CD4-positive, alpha-beta memory T cell (primary cell): Measurements from ENCODE around the gene TBC1D10A. TPM values are rescaled to one million over a fixed set of nuclear protein-coding genes. Genes with fewer than 3 reads are reported as not detected.

Experiments
- CTCF ChIA-PET: fragments of 350-600 bp; sonication (Branson Sonifier 250); formaldehyde crosslinking; loops from one replicate; lab custom pipeline; 2021; ENCODE audit warnings: inconsistent platforms; ENCODE audit not compliant: partially characterized antibody; lab: Charles Lee
- POLR2A ChIA-PET: fragments of 350-600 bp; sonication (Branson Sonifier 250); formaldehyde crosslinking; loops from one replicate; lab custom pipeline; 2021; ENCODE audit not compliant: partially characterized antibody; lab: Charles Lee
- DNase-seq, 5 donors: peaks; one replicate each; pipeline versions ENCODE4 v3.0.0 to v3.0.0-alpha.2; 2020 to 2022; ENCODE audit warnings: mixed read lengths in 1 of 5
- H3K27ac ChIP-seq: one replicate; pipeline ENCODE4 v1.7.0; 2013; ENCODE audit warnings: low read depth, low read length
- H3K27me3 ChIP-seq: 2 replicates; pipeline ENCODE4 v1.7.0; 2013; ENCODE audit warnings: mild to moderate bottlenecking, low read length, moderate library complexity; ENCODE audit not compliant: insufficient read depth
- H3K36me3 ChIP-seq: 2 replicates; pipeline ENCODE4 v1.7.0; 2013; ENCODE audit warnings: mild to moderate bottlenecking, low read length, moderate library complexity; ENCODE audit not compliant: insufficient read depth
- H3K4me1 ChIP-seq: 2 replicates; pipeline ENCODE4 v1.7.0; 2013; ENCODE audit warnings: mild to moderate bottlenecking, low read length, moderate library complexity; ENCODE audit not compliant: insufficient read depth
- H3K4me3 ChIP-seq, 2 donors: one replicate each; pipeline ENCODE4 v1.7.0; 2013; ENCODE audit warnings: low read length in 2 of 2, mild to moderate bottlenecking in 1 of 2
- H3K9me3 ChIP-seq, 2 donors: one replicate each; pipeline ENCODE4 v1.7.0; 2013; ENCODE audit warnings: low read length in 2 of 2, control low read depth in 1 of 2; ENCODE audit not compliant: control insufficient read depth in 1 of 2
- H3K27ac Mint-ChIP-seq, 7 donors: one replicate each; pipeline ENCODE4 v1.8.0; 2020 to 2021; ENCODE audit warnings: mixed read lengths in 7 of 7, mild to moderate bottlenecking in 6 of 7, inconsistent platforms in 3 of 7, moderate library complexity in 3 of 7
- H3K27me3 Mint-ChIP-seq, 2 donors: one replicate each; pipeline ENCODE4 v1.8.0; 2020 to 2021; ENCODE audit warnings: mixed read lengths in 2 of 2
- H3K36me3 Mint-ChIP-seq, 2 donors: one replicate each; pipeline ENCODE4 v1.8.0; 2020 to 2021; ENCODE audit warnings: mixed read lengths in 2 of 2, inconsistent platforms in 1 of 2, mild to moderate bottlenecking in 1 of 2
- H3K4me1 Mint-ChIP-seq, 4 donors: one replicate each; pipeline ENCODE4 v1.8.0; 2020 to 2021; ENCODE audit warnings: mixed read lengths in 4 of 4, mild to moderate bottlenecking in 1 of 4
- H3K4me3 Mint-ChIP-seq, 8 donors: one replicate each; pipeline ENCODE4 v1.8.0; 2020 to 2021; ENCODE audit warnings: mixed read lengths in 8 of 8, mild to moderate bottlenecking in 7 of 8, moderate library complexity in 6 of 8, inconsistent platforms in 3 of 8
- H3K9me3 Mint-ChIP-seq, 8 donors: one replicate each; pipeline ENCODE4 v1.8.0; 2020 to 2021; ENCODE audit warnings: mixed read lengths in 8 of 8, mild to moderate bottlenecking in 5 of 8, inconsistent platforms in 3 of 8, moderate library complexity in 1 of 8
- intact Hi-C: fragments of 100-400 bp; cut with micrococcal nuclease; formaldehyde crosslinking; loops from one replicate; pipeline ENCODE4 v1.15.1; 2023
- polyA plus RNA-seq, 2 donors: library from polyadenylated mRNA; unstranded; fragments of 300-500 nt; fragmentation: Illumina TruSeq; gene quantifications; one replicate each; pipeline ENCODE4 v1.2.3, GENCODE V29; 2021
- total RNA-seq, 2 experiments: library from RNA; stranded (reverse); gene quantifications; one replicate each; pipeline ENCODE4 v1.2.3, GENCODE V29; 2021

TBC1D10A gene
- total and polyA plus RNA-seq, 4 experiments from 2014 or later, result 60.6 to 76.8 (median 61.9) TPM

GRCh38 chr22:30315962-30316576 lies 10.7 kb downstream of the TBC1D10A start:
- H3K27ac Mint-ChIP-seq, result peak overlapping the region; percentile 82 to 95 (median 89)
- peaks cover 80 to 100% (median 91%) of the 10 kb centered on the region in 4 donors for H3K4me1 Mint-ChIP-seq
- H3K9me3 ChIP-seq, result no peaks in the 10 kb centered on the region
- no peak for DNase-seq
- H3K27me3 ChIP-seq, result no peaks in the 10 kb centered on the region
- no peaks in the 10 kb centered on the region for H3K27me3 Mint-ChIP-seq
- H3K4me1 ChIP-seq, result peaks cover 99% of the 10 kb centered on the region
- H3K36me3 ChIP-seq, result peaks cover 17% of the 10 kb centered on the region
- H3K36me3 Mint-ChIP-seq, result peaks cover 44 to 55% of the 10 kb centered on the region in 2 donors
- H3K9me3 Mint-ChIP-seq, result no peaks in the 10 kb centered on the region
- H3K4me3 Mint-ChIP-seq, result peak overlapping the region in 7 of 8 donors; percentile 17 to 79 (median 46)
- peak overlapping the region; percentile 44 for H3K27ac ChIP-seq
- no peak overlapping the region for H3K4me3 ChIP-seq
- intact Hi-C loops, result loop anchor here (1.0 kb wide), 1 partner anchor 8 kb away; no protein-coding TSS in a partner anchor
- POLR2A ChIA-PET, result interaction anchor here (1.9 to 20.6 kb wide), 4 partner anchors 5 to 41 kb away, joined by 12 to 562 read pairs (median 309); partner anchors contain the start of genes CASTOR1, CCDC157, SF3A1 and TBC1D10A
- CTCF ChIA-PET, result interaction anchor here (1.2 to 19.0 kb wide), 5 partner anchors 9 to 208 kb away, joined by 4 to 218 read pairs (median 5); partner anchors contain the start of gene CASTOR1

GRCh38 chr22:30314915-30315314 lies 11.8 kb downstream of the TBC1D10A start:
- H3K9me3 ChIP-seq, result no peaks in the 10 kb centered on the region
- intact Hi-C loops, result loop anchor here (1.0 kb wide), 1 partner anchor 9 kb away; no protein-coding TSS in a partner anchor
- POLR2A ChIA-PET, result interaction anchor here (1.1 to 20.6 kb wide), 6 partner anchors 7 to 109 kb away, joined by 3 to 562 read pairs (median 34); partner anchors contain the start of genes CASTOR1, CCDC157, SF3A1 and TBC1D10A
- H3K4me3 ChIP-seq, result no peak overlapping the region
- peaks cover 7% of the 10 kb centered on the region for H3K36me3 ChIP-seq
- Mint-ChIP-seq H3K9me3 (no peaks in the 10 kb centered on the region), H3K4me1 (peaks cover 86 to 100% (median 93%) of the 10 kb centered on the region in 4 donors), H3K4me3 (peak overlapping the region in 7 of 8 donors; percentile 39 to 79 (median 52)), H3K27ac (peak overlapping the region; percentile 82 to 95 (median 89)), H3K27me3 (no peaks in the 10 kb centered on the region), H3K36me3 (peaks cover 36 to 47% of the 10 kb centered on the region in 2 donors)
- CTCF ChIA-PET, result interaction anchor here (1.5 to 19.0 kb wide), 4 partner anchors 10 to 207 kb away, joined by 4 to 218 read pairs (median 7); partner anchors contain the start of gene CASTOR1
- DNase-seq, result peak in 2 of 5 donors; percentile 38 to 83
- H3K27me3 ChIP-seq, result no peaks in the 10 kb centered on the region
- H3K27ac ChIP-seq, result peak overlapping the region; percentile 44
- H3K4me1 ChIP-seq, result peaks cover 99% of the 10 kb centered on the region

DNA sequence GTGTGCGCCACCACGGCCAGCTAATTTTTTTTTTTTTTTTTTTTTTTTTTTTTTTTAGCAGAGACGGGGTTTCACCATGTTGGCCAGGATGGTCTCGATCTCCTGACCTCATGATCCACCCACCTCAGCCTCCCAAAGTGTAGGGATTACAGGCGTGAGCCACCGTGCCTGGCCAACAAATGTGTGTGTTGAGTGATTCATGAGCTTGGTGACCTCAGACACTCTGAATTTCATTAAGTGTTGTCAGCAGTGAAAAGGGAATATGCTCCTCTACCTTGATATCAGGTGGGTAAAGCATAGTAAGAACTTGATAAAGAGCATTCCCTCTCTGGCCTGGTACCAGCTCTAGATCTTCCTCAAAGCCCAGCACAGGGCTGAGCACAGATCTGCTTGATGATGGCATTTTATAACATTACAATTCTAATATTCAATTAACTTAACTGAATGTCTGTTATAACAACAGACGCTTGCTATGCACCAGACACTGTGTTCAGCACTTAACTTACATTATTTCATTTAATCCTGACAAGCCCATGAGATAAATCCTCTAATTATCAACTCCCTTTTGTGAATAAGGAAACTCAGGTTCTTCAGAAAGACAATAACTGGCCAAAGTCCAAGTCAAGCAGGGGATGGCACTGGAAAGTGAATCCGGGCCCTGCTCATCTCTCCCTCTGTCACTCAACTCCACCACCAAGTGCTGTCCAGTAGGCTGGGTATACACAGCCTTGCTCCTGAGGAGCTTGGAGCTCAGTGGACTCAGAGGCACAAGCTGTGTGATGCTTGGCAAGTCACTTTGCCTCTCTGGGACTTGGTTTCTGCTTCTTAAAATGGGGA lies 13.0 kb downstream of the TBC1D10A start:
- ChIA-PET CTCF (interaction anchor here (0.6 to 19.0 kb wide), 7 partner anchors 11 to 724 kb away, joined by 3 to 218 read pairs (median 6); partner anchors contain the start of genes CASTOR1 and TBC1D10A), POLR2A (interaction anchor here (0.6 to 20.6 kb wide), 7 partner anchors 6 to 74 kb away, joined by 4 to 562 read pairs (median 4); partner anchors contain the start of genes CASTOR1, CCDC157, RNF215 and SF3A1)
- Mint-ChIP-seq H3K9me3 (no peaks in the 10 kb centered on the region), H3K4me3 (peak overlapping the region in 7 of 8 donors; percentile 0 to 79 (median 52)), H3K27me3 (no peaks in the 10 kb centered on the region), H3K27ac (peak overlapping the region; percentile 63 to 95 (median 84)), H3K4me1 (peaks cover 78 to 100% (median 90%) of the 10 kb centered on the region in 4 donors), H3K36me3 (peaks cover 25 to 36% of the 10 kb centered on the region in 2 donors)
- no peak for DNase-seq
- H3K9me3 ChIP-seq, result no peaks in the 10 kb centered on the region
- H3K27ac ChIP-seq, result peak overlapping the region; percentile 44
- no peaks in the 10 kb centered on the region for H3K27me3 ChIP-seq
- peaks cover 99% of the 10 kb centered on the region for H3K4me1 ChIP-seq
- intact Hi-C loops, result loop anchor here (1.0 kb wide), 1 partner anchor 7 kb away; no protein-coding TSS in a partner anchor
- H3K36me3 ChIP-seq, result no peaks in the 10 kb centered on the region
- no peak overlapping the region for H3K4me3 ChIP-seq

DNA sequence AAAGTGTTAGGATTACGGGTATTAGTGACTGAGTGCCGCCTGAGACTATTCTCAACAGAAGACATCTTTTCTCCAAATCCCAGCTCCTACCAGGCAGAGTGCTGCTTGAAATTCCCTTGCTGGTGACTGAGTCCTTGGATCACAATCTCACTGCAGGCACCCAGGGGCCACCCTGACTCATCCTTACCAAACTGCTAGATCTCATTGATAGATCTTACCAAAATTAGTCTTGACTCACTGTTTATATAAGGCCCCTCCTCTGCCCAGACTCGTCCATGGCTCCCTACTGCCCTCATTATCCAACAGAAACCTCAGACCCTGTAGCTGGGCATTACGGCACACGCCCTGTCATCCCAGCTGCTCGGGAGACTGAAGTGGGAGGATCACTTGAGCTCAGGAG lies 14.7 kb downstream of the TBC1D10A start:
- Histone ChIP-seq H3K4me3 (no peak overlapping the region), H3K27me3 (no peaks in the 10 kb centered on the region), H3K36me3 (no peaks in the 10 kb centered on the region), H3K27ac (peak overlapping the region; percentile 57), H3K9me3 (no peaks in the 10 kb centered on the region), H3K4me1 (peaks cover 99% of the 10 kb centered on the region)
- peak overlapping the region; percentile 13 to 75 (median 54) for H3K4me3 Mint-ChIP-seq
- H3K27me3 Mint-ChIP-seq, result no peaks in the 10 kb centered on the region
- no peaks in the 10 kb centered on the region for H3K9me3 Mint-ChIP-seq
- CTCF ChIA-PET, result interaction anchor here (0.9 to 19.0 kb wide), 5 partner anchors 14 to 173 kb away, joined by 3 to 218 read pairs (median 3); partner anchors contain the start of genes CASTOR1 and TBC1D10A
- intact Hi-C loops, result no loop called here
- POLR2A ChIA-PET, result interaction anchor here (1.1 to 20.6 kb wide), 4 partner anchors 5 to 45 kb away, joined by 3 to 562 read pairs (median 283); partner anchors contain the start of genes CASTOR1, CCDC157, SF3A1 and TBC1D10A
- peaks cover 18 to 20% of the 10 kb centered on the region in 2 donors for H3K36me3 Mint-ChIP-seq
- peaks cover 75 to 100% (median 89%) of the 10 kb centered on the region in 4 donors for H3K4me1 Mint-ChIP-seq
- peak overlapping the region; percentile 80 to 98 (median 91) for H3K27ac Mint-ChIP-seq
- no peak for DNase-seq

- Histone ChIP-seq H3K36me3 (no peaks in the 10 kb centered on the region), H3K4me1 (peaks cover 99% of the 10 kb centered on the region), H3K27ac (peak overlapping the region; percentile 57), H3K9me3 (no peaks in the 10 kb centered on the region), H3K4me3 (no peak overlapping the region), H3K27me3 (no peaks in the 10 kb centered on the region)
- Mint-ChIP-seq H3K36me3 (peaks cover 17 to 18% of the 10 kb centered on the region in 2 donors), H3K4me3 (peak overlapping the region in 7 of 8 donors; percentile 48 to 84 (median 75)), H3K27me3 (no peaks in the 10 kb centered on the region), H3K4me1 (peaks cover 76 to 100% (median 89%) of the 10 kb centered on the region in 4 donors), H3K27ac (peak overlapping the region; percentile 84 to 98 (median 96)), H3K9me3 (no peaks in the 10 kb centered on the region)
- POLR2A ChIA-PET, result interaction anchor here (0.9 to 20.6 kb wide), 8 partner anchors 4 to 75 kb away, joined by 3 to 562 read pairs (median 6); partner anchors contain the start of genes CASTOR1, CCDC157, OSM and SF3A1
- intact Hi-C loops, result no loop called here
- peak in 1 of 5 donors; percentile 1 for DNase-seq
- CTCF ChIA-PET, result interaction anchor here (0.9 to 19.0 kb wide), 7 partner anchors 12 to 174 kb away, joined by 3 to 218 read pairs (median 3); partner anchors contain the start of genes CASTOR1 and TBC1D10A
Measured at GRCh38 chr22:30310881-30311771, 15.6 kb downstream of the TBC1D10A start.
